ENCODE measurements around the gene ZP1.
A peak's percentile ranks its signal among the peaks of the same experiment; 100 is the strongest.
"Not testable (repeated sequence)": the region's sequence is repeated elsewhere in the genome, so short reads cannot be mapped to it uniquely, and the experiment has no call there.

Gene ZP1, protein sequence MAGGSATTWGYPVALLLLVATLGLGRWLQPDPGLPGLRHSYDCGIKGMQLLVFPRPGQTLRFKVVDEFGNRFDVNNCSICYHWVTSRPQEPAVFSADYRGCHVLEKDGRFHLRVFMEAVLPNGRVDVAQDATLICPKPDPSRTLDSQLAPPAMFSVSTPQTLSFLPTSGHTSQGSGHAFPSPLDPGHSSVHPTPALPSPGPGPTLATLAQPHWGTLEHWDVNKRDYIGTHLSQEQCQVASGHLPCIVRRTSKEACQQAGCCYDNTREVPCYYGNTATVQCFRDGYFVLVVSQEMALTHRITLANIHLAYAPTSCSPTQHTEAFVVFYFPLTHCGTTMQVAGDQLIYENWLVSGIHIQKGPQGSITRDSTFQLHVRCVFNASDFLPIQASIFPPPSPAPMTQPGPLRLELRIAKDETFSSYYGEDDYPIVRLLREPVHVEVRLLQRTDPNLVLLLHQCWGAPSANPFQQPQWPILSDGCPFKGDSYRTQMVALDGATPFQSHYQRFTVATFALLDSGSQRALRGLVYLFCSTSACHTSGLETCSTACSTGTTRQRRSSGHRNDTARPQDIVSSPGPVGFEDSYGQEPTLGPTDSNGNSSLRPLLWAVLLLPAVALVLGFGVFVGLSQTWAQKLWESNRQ
- 1.2 to 3.4 reads per million in 2 donors for total RNA-seq

DNA sequence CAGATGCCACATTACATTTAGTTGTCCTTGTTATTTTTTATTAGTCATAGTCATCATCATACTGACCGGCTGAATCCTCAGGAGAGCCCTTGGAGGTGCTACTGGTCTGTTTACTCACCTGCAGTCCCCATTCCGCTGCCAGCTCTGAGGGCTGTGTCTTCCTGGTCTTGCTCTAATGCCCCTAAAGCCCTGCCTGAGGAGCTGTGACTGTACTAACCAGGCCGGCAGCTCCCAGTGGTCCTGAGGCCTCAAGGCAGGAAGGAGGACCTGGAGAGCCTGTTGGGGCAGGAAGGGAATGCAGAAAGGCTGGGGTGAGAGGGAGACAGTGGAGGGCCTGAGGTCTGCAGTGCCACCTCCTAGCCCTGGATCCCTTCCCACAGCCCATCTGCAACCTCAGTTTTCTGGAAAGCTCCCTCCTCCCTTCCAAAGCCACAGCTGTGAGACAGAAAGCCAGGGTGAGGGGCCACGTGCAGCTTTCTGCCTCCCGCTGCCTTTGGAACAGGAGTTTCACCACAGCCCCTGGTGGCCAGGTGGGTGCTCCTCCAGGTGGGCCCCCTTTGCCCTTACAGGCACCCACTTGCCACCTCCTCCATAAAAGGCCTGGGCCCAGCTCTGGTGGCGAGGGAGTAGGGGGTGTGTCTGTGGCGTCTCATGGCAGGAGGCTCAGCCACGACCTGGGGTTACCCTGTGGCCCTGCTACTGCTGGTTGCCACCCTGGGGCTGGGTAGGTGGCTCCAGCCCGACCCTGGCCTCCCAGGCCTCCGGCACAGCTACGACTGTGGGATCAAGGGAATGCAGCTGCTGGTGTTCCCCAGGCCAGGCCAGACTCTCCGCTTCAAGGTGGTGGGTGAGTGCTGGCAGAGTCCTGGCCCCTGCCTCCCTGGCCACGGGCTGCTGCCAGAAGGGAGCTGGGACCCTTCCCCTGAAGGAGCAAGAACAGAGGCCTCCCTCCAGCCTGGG, at the start of gene ZP1:
Gene ZP1, plus strand, starts transcription at position 632 of the 960 bp plus-strand sequence. Its CDS starts 20 bp downstream, at position 652.
- DNase-seq = no peak

DNA sequence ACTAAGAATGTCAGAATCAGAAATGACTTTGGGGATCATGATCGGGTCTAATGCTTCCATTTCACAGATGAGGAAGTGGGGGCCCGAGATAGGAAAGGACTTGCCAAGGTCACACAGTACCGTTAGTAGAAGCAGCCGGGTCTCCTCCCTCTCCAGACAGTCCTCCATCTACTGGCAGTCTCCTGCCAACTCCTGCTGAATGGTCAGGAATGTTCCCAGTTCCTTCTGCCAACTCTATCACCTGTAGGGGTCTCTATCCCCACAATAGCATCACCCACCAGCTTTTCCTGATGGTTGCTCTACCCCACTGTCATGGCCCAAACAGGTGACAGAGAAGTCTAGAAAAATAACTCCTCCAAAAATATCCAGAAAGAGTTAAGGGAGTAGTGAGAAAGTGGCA, 49.3 kb upstream of the ZP1 start:
- DNase-seq = no peak

DNA sequence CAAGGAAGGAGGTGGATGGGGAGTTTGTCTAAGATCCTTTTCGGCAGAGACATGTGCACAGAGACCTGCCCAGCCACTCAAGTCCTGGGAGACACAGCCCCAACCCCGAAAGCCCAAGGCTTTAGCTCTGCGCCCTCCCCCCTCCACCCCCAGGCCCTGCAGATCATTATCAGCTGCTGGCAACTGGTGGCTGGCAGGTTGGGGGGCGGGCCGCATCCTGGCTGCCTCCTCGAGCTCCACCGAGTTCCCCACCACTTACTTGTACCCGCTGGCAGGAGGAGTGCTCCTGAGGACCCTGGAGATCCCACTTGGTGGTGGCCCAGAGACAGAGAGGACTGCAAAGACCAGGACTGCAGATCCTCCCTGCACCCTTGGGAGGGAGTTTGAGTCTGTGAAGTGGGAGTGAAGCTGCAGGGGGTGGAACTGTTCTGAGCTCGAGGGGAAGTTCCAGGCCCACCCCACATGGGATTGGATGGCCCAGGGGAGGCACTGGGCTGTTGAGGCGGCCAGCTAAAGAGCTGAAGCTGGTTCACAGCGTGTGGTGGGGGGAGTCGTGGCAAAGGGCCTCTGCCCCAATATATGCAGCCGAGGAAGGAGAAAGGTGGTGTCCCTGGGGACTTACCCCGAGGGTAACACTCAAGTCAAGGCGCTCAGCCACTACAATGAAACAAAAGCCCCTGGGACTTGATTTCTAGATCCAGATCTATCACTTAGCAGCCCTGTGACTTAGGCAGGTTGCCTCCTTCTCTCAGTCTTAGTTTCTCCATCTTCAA, 45.3 kb upstream of the ZP1 start:
- no peak for DNase-seq

DNA sequence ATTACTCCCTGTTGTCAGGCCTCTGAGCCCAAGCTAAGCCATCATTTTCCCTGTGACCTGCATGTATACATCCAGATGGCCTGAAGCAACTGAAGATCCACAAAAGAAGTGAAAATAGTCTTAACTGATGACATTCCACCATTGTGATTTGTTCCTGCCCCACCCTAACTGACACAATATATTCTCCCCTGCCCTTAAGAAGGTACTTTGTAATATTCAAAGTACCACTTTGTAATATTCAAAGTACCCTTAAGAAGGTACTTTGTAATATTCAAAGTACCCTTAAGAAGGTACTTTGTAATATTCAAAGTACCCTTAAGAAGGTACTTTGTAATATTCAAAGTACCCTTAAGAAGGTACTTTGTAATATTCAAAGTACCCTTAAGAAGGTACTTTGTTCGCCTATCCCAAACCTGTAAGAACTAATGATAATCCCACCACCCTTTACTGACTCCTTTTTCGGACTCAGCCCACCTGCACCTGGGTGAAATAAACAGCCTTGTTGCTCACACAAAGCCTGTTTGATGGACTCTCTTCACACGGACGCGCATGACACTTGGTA, 43.5 kb upstream of the ZP1 start:
- not testable (repeated sequence) for DNase-seq

DNA sequence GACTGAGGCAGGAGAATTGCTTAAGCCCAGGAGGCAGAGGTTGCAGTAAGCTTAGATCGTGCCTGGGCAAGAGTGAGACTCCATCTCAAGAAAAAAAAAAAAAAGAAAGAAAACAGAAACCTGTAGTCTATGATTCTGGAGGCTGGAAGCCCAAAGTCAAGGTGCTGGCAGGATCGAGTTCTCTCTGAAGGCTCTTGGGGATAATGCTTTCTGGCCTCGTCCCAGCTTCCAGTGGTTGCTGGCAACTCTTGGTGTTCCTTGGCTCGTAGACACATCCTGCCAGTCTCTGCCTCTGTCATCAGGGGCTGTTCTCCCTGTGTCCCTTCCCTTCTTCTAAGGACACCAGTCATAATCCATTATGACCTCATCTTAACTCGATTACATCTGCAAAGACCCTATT, 42.2 kb upstream of the ZP1 start:
- DNase-seq = no peak

DNA sequence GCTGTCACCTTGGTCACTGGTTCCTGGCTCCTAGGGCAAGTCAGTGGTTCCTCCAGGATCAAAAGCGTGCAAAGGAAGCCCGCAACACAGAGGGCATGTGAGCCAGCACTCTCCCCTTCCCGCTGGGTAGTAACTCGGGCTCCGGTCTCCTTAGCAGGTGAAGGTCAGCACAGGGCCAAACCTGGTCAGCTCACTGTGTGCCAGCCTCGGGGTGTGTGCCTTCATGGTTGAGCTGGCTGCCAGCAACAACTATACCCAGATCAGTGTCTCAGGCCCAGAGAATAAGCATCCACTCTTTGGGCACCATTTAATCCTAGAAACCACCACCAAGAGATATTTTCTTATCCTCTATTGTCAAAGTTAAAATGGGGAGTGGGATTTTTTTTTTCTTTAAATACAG, 41.6 kb upstream of the ZP1 start:
- no peak for DNase-seq

DNA sequence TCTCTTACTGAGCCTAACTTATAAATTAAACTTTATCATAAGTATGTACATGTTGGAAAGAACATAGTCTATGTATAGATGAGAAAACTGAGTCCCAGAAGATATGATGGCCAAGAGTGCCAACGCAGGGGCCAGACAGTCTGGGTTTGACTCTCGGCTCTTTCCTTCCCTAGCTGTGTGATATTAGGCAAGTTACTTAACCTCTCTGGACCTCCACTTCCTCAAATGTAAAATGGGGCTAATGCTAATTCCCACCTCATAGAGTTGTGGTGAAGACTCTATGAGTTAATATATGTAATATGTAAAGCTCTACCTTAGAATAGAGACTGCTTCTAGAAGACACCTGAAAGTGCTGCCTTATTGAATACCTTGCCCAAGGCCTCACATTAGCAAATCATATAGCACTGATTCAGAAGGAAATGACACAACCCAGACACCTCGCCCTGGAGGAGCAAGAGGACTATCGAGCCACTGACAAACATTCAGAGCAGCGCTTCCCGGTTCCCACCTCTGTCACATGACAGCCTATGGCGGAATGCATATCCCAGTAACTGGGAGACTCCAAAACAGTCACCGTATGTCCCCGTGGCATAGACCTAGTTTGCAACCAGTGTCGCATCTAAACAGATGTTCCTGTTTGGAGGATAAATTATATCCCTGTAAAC, 36.7 kb upstream of the ZP1 start:
- DNase-seq = no peak

DNA sequence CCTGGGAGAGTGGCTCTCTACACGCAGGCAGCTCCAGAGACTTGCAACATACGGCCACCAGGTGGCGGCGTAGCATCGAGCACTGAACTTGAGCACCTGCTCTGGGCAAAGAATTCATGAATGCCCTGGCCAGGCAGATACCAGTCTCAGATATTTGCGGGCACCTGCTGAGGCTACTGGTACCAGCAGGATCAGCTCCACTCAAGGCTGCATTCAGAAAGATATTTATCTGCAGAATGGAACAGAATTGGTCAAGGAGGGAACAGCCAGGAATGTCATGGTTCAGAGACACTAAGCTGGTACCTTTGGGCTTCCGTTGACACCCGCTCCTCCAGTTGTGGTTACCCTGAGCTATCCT, 36.2 kb upstream of the ZP1 start:
- peak; percentile 52 to 82 (median 72) for DNase-seq

DNA sequence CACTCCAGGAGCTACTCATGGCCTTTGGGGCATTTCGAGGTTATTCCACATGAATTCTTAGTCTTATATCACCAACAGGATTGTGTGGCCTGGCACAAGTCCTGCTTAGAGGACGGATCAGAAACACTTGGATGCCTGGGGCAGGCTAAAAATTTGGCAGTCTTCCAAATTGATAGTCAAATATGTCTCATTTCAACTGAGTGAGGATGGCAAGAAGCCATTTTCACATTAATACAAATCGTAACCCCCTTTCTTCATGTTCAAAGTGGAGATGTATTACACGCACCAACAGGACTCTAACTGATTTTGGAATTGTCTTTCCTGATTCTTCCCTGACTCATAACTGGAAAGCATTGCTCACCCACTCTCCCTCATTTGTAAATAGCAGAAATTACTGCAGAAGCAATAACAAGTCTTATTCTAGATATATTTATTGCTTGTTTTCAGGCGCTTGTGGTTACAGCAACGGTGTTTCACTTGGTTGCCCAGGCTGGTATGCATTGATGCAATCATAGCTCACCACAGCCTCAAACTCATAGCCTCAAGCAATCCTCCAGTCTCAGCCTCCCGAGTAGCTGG, 35.8 kb upstream of the ZP1 start:
- peak in 1 of 5 experiments; percentile 86 for DNase-seq

DNA sequence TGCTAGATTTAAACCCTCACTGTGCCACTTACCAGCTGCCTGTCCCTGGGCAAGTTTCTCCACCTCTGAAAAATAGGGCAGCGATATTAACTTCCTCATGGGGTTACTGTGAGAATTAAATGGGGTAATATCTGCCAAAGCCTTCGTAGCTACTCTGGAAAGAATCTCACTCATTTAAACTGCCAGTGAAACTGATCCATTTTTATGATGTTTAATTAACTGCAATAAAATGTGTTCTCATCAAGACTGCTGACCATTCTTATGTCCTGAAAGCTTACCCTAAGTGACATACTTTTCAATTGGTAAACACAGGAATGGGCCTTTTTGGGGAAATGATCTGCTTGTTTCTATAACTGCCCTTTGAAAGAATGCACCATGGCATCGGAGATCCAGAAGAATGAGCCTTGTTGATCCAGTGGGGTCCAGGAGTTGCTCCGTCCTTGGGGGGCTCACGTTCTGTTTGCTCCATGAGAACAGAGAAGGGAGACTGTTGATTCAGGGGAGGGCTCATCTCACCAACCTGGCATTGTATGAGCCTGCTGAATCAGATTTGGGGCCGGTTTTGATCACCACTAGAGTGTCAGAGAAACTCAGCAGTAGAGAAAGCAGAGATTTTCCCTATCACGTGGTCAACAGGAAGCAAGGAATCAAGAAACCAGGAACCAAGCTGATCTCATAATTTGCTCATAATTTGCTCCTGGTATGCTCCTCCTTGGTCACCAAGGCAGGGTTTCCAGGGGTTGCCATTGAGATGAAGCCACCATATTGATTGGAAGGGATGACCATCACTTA, 32.4 kb upstream of the ZP1 start:
- no peak for DNase-seq

DNA sequence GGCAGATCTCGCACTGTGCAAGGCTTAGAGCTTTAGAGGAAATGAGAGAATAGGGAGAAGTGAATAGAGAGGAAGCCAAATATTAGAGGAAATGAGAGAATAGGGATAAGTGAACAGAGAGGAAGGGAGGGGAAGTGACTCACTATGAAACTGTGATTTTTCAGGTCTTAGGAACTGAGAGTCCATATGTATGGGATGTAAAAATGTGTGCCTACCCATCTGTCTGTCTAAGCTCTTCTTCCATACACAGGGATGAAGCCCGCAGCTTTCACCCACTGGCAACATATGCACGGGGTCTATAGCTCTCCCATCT, 31.9 kb upstream of the ZP1 start:
- DNase-seq = no peak

DNA sequence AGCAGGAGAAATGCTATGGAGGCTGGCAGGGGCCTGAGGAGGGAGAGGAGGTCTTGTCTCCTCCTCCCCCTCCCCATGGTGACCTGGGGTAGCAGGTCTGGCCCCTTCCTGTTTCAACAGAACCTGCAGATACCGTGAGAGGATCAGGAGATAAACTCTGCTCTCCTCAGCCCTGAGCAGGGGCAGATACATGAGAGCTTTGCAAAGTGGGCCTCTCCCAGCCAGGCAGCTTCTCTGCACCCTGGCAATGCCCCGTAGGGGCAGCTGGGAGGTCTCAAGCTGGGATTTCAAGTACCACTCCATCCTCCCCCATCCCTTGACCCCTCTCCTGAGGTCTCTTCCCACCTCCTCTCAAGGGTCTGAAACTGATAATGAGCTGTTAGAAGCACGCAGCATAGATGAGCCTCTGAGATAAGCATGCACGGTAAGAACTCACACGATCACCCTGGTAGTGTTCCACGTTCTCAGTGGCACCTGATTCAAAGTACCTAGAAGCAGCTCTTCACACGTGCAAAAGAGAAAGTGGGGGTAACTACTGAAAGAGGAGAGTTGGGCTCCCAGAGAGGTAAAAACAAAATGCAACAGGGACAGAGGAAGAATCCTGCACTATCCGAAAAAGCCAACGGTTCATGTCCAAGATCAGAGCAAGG, 30.4 kb upstream of the ZP1 start:
- DNase-seq = peak in 1 of 5 experiments; percentile 93

DNA sequence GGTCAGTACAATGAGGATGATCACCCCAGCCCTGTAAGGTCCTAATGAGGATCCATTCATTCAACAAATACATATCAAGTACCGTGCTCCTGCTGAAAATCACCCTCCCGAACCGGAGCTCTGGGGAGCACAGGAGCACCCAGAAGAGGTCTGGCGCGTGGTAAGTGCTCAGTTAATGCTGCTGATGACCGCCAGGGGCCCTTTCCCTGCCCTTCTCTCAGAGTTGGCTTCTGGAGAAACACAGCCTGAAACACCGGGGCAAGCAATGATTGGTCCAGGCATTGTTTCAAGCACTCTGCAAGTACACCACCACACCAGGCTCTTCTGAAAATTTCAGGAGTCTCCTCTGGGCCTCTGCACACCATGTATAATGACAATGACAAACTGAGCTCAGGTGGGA, 29.2 kb upstream of the ZP1 start:
- no peak for DNase-seq

DNA sequence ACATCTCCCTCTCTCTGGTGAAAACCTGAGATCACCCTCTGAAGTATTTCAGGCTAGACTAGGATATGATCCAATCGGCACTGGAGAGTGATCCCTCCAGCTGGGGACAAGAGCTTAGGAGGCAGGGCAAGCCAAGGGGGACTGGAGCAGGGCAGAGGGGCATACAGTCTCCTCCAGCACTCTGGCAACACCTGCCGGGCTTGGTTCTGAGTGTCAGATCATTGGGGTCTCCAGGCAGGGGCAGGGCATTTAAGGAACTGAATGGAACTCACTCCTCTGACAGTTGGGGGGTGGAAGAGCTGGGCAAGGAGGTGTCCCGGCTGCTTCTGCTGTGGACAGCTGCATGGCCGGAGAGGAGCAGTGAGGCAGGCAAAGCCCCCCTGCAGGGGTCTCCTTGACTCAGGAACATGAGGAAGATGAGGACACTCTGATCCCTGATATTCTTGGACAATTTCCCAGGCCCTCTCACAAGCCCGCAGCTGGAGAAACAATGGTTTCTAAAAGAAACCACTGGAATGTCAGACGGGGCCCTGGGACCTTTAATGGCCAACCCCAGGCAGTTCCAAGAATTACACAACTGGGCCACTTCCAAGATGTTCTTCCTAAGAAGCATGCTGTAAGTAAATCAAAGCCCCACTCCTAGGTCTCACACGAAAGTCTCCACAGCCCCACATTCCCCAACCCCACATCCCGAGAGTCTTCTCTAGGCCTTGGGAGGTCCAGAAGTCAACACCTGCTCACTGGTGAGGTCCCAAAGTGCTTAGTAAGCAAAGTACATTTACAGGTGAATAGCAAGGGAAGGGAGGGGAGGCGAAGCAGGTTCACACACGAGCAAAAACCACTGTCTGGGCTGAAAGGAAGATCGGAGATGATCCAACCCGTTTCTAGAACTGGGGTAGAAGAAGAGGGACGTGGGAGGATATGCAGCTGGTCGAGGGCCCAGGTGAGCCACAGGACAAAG, 26.6 kb upstream of the ZP1 start:
- DNase-seq = no peak

DNA sequence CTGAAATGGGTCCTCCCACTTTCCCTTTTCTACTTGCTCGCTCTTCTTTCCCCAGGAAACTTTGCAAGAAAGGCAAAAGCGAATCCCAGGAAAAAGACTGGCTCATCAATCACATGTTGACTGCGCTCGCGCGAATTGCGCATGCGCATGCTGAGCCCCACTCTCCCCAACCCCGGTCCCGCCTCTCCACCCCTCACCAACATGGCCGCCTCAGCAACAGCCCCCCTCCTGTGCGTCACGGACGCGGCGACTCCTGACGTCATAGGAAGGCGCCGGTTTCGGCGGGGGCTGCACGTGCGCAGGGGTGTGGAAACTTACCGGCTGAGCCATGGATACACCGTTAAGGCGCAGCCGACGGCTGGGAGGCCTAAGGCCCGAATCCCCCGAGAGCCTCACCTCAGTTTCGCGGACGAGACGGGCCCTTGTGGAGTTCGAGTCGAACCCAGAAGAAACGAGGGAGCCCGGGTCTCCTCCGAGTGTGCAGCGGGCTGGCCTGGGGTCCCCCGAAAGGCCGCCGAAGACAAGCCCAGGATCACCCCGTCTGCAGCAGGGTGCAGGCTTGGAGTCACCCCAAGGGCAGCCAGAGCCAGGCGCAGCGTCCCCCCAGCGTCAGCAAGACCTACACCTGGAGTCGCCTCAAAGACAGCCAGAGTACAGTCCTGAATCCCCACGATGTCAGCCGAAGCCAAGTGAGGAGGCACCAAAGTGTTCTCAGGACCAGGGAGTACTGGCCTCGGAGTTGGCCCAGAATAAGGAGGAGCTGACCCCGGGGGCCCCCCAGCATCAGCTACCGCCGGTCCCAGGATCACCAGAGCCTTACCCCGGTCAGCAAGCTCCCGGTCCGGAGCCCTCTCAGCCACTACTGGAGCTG, 25.3 kb upstream of the ZP1 start, which contains the start of gene CCDC86:
Gene CCDC86, plus strand, starts transcription at position 317 of the 871 bp plus-strand sequence. Its CDS starts 12 bp downstream, at position 329.
- peak; percentile 95 to 99 (median 97) for DNase-seq

DNA sequence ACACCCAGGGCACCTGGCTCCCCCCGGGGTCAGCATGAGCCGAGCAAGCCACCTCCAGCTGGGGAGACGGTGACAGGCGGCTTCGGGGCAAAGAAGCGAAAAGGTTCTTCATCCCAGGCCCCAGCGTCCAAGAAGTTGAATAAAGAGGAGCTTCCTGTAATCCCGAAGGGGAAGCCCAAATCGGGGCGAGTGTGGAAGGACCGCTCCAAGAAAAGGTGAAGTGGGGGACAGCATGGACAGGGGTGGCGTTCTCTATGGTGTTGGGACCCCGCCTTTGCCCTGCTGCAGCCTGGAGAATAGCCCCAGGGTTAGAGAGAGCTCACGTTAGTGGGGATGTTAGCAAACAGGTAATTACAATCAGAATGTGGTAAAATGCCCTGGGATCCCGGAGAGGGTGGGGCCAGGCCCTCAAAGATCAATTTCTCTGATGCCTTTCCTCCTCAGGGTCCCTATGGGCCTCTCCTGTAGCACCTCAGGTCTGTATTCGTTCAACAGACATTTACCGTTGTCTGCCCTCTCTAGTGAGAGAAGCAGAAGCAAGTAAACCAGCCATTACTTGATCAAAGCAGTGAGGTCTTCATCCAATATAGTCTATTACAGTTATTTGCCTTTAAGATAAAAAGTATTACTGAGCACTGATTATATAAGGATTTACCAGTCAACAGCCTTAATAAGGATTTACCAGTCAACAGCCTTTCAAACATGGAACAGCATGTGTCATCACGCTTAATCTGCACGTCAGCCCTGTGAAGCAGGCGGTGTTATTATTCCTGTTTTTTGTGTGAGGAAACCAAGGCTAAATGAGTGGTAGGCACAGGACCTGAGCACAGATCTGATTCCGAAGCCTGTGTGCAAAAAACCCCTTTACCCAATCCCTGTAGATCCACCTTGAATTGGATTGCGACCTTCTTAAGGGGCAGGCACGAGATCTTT, 24.4 kb upstream of the ZP1 start:
- DNase-seq = no peak

Data from T-helper 2 cell (primary cell).